HG03108 (cell line): ENCODE data around the gene DNAH3.
"Not testable (repeated sequence)": the region's sequence is repeated elsewhere in the genome, so short reads cannot be mapped to it uniquely, and the experiment has no call there.

Source experiments
- ATAC-seq: cut with Tn5 transposase; IDR thresholded peaks from one replicate; pipeline ENCODE4 v1.9.1; 2021; ENCODE audit warnings: moderate library complexity; ENCODE audit not compliant: unreplicated experiment

DNAH3 gene

DNA sequence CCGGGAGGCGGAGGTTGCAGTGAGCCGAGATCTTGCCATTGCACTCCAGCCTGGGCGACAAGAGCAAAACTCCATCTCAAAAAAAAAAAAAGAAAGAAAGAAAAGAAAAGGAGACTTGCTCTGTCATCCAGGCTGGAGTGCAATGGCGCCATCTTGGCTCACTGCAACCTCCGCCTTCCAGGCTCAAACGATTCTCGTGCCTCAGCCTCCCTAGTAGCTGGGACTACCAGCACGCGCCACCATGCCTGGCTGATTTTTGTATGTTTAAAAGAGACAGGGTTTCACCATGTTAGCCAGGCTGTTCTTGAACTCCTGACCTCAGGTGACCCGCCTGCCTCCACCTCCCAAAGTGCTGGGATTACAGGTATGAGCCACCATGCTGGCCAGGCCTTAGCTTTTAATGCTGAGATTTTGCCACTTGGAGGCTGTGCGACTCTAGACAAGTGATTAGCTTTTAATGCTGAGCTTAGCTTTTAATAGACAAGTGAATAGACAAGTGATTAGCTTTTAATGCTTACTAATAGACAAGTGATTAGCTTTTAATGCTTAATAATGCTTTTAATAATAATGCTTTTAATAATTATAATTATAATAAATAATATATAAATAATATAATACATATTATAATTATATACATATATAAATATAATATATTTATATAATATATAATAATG, 17.4 kb upstream of the DNAH3 start:
- ATAC-seq, result no peak

DNA sequence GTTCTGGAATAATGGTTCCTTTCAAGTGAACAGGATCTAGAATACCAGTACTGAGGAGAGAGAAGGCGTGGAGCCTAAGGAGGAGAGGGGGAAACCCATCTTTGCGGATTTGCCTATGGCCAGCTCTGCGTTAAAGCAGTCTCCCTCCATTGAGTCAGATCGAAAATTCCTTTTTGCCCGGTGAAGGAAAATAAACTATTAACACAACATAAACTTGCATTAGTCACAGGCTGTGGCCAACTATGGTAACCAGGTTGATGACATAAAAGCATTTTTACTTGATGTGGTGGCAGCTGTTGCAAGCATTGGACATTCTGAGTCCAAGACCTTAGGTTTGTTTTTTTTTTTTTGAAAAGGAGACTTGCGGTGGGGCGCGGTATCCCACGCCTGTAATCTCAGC, 16.7 kb upstream of the DNAH3 start:
- ATAC-seq, result no peak

DNA sequence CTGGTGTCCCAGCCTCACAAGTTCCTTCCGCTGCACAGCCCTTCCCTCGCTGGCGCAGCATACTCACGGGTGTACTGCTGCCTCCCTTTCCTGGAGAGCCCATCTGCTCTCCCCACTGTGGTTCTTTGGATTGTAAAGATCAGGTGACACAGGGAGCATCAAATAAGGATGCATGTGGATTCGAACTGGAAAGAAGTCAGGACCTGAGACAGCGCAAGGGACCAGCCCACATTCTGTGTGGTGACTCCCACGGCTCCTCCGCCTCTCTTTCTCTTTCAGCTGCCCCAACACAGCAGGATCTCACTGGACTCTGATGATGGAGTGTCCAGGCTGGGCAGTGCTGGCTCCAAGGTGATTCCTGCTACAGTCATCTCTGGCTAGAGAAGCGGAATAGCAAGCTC, 15.9 kb upstream of the DNAH3 start:
- no peak for ATAC-seq

DNA sequence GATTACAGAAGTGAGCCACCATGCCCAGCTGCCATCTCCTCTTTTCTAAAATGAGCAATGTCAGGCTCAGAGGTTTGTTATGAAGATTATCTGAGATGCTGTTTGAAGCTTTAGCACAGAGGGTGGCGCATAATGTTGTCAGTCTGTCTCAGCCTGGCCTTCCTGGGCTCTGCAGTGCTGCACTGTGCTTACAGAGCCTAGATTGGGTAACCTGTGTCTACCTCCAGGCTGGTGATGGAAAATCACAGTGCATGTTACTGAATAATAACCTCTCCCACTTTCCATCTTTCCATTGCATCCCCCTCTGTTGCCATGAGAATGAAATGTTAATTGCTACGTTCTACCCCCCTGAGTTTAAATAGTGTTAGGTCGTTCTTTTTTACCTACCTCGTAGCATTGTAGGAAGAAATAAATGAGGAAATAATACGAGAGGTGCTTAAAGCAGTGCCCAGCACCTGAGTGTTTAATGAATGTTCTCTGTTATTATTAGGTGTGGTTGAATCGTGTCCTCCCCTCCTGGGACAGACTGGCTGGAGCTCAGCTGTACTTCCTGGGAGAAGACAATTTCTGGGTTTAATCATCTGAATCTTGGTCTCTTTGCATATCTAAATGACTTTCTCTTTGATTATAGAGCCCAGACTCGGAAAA, 14.0 kb upstream of the DNAH3 start:
- ATAC-seq, result no peak

DNA sequence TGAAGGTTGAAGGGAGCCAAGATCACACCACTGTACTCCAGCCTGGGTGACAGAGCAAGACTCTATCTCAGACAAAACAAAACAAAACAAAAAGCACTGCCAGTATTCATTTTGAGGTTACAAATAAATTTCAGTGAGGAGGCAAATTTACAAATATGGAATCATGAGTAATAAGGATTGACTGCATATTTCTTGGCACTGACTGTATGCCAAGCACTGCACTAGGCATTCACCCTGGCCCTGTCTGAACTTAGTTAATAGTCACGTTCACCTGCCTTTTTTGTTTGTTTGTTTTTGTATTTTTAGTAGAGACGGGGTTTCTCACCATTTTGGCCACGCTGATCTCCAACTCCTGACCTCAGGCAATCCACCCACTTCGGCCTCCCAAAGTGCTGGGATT, 12.9 kb upstream of the DNAH3 start:
- no peak for ATAC-seq

DNA sequence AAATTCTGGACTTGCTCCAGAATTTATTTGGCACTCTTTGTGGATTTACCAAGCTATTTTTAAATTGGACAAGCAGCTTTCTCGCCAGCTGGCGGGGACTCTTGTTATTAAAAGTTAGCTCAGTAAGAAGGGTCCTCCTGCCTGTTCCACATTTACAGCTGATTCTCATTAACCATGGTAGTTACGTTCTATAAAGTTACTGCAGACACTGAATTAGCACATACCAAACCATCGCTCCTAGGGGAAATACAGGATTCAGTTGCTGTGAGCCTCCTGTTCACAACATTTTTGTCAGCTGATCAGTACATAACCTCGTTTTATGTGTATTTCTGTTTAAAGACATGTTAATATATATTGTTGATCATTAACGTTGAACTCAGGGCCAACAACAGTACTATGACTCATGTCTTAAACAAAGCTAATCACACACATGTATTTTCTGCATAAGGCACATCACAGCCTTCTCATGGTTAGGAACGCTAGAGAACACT, 12.1 kb upstream of the DNAH3 start:
- no peak for ATAC-seq

DNA sequence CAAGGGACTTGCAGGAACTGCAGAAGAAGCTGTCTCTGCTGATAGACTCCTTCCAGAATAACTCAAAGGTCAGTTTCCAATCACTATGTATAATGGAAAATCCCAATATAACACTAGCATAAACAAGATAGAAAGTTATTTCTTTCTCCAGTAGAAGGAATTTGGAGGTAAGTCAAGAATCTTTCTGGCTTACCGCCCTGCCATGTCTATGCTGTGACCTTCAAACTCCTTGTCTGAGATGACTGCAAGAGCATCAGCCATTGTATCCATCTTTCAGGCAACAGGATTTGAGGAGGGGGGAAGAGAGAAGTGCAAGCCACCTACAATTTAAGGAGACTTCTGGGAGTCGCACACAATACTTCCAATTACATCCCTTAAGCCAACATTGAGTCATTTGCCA, 10.6 kb upstream of the DNAH3 start:
- no peak for ATAC-seq

DNA sequence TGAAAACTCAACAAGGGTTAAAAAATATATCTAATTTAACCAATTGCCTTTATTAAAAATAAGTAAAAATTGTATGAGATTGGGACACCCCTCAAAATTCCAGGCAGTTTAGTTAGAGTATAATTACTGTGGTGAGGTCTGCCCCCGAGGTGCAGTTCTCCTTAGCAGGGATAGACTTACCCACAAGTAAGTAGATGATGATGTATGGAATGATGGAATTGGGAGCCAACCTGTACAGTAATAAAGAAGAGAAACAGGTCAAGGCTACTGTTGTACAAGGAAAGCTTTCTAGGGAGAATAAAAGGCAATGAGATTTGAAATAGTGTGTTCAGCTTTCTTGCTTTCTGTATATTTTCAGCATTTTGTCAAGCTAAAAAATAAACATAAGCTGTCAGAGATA, 9.6 kb upstream of the DNAH3 start:
- no peak for ATAC-seq

DNA sequence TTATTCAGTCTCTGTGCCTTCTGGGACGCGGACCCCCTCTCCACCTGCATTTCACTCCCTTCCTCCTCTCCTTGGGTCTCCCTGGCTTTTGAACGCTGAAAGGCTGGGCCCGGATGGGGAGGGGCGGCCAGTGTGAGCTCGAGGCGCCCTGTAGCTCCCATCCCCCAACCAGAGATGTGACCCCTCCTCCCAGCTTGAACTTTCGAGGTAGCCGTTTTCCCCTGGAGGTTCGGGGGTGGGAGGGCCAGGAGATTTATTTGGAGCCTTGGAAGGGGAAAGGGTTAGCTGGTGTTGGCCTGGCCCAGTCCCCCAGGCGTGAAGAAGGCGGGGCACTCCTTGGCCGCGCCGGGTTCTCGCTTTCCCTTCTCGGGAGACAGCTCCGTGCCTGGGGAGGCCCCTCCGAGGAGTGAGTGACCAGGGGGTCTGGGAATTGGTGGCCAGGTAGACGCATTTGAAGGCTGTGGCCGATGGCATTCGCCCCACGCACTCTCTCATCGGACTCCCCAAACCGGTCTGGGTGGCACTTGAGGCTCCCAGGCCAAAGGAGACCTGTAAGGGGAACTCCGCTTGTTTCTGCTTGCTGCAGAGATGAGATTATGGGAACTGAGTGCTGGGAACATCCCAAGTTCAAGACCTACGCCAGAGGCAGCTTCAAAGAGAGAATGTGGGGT, 8.8 kb upstream of the DNAH3 start:
- no peak for ATAC-seq

DNA sequence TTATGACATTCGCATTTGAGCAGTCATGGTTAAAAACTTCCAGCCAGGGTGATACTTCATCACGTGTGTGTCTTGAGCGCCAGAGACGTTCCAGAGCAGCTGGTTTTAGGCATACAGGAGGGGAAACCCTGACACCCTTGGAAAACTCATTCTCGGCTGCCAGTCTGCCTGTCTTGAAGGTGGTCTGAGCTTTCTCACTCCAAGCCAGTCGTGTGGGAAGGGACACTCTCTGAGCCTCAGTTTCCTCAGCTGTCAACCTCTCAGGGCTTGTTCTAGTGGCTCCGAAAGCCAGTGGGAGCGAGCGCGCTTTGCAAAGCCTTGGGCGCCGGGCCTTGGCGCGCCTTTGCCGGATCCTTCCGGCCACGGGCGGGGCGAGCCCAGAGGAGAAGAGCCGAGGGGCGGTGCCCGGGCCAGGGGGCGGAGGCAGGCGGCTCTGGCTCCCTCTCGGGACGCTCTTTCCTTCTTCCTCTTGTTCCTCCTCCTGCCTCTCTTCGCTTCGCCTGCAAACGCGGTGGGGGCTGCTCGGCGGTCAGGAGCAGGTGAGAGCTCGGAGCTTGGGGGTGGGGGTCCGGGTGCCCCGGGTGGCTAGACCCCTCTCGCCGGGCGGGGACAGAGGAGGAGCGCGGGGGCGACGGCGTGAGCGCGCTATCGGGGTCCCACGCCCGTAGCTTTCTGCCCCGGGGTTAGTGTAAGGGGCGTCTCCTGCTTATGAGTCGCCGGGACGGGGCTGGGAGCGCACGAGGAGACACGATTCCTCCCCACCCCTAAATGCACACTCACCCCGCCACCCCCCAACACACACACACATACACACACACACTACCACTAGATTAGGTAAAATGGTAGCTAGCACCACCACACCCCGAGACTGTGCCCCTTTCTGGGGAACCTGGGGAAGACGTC, 7.8 kb upstream of the DNAH3 start, which contains the start of gene LDAF1:
LDAF1 (plus strand) TSS at position 467 of the 903 bp plus-strand sequence. CDS start 2,509 bp downstream, outside the sequence.
- ATAC-seq, result peak; percentile 87

DNA sequence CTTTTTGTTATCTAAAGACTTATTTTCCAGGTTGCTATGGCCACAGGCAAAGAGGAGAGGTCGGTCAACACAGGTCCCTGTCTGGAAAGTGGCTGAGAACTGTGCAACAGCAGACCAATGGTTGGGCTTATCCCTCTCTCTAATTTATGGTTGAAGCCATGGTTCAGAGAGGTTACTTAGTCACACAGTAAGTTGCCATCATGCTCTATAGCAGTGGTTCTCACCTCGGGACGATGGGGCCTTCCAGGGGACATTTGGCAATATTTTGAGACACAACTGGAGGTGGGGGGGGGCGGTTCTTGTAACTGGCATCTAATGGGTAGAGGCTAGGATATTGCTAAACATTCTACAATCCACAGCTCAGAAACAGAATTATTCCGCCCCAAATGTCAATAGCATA, 7.0 kb upstream of the DNAH3 start:
- ATAC-seq, result no peak

DNA sequence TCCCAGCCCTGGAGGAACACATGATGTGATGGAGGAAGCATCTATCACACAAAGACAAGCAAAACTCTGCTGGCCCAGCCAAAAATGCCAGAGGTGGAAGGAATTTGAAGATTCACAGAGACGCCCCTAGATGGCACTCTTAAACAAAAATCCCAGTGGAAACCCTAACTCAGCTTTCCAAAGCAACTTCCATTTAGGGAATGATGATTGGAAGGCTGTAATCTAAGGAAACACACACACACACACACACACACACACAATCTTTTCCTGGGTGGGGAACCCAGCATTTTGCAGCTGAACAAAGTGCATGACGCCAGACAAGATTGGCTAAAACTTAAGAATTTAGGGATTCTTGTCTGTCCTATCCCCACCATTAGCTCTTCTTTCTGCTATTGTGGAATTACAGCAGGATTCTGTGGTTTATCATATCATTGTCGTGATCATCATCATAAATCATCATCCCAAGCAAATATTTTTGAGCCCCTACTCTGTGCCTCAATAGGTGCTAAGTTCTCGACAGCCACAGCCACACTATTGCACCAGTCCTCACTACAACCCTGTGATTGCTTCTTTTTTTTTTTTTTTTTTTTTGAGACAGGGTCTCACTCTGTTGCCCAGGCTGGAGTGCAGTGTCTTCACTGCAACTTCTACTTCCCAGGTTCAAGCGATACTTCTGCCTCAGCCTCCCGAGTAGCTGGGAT, 6.3 kb upstream of the DNAH3 start:
- ATAC-seq, result no peak

DNA sequence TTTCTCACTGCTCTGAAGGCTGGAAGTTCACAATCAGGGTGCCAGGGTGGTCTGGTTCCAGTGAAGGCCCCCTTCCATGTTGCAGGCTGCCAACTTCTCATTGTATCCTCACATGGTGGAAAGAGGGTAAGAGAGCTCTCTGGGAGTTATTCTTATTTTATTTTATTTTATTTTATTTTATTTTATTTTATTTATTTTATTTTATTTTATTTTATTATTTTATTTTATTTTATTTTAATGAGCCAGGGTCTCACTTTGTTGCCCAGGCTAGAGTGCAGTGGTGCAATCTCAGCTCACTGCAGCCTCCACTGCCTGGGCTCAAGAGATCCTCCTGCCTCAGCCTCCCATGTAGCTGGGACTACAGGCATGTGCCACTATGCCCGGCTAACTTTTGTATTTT, 5.4 kb upstream of the DNAH3 start:
- ATAC-seq, result not testable (repeated sequence)

DNA sequence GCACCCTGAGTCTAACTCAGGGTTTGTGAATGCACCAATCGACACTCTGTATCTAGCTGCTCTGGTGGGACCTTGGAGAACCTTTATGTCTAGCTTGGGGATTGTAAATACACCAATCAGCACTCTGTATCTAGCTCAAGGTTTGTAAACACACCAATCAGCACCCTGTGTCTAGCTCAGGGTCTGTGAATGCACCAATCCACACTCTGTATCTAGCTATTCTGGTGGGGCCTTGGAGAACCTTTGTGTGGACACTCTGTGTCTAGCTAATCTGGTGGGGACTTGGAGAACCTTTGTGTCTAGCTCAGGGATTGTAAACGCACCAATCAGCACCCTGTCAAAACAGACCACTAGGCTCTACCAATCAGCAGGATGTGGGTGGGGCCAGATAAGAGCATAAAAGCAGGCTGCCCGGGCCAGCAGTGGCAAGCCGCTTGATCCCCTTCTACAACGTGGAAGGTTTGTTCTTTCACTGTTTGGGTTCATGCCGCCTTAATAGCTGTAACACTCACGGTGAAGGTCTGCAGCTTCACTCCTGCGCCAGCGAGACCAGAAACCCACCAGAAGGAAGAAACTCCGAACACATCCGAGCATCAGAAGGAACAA, 2.6 kb upstream of the DNAH3 start:
- ATAC-seq, result not testable (repeated sequence)

DNA sequence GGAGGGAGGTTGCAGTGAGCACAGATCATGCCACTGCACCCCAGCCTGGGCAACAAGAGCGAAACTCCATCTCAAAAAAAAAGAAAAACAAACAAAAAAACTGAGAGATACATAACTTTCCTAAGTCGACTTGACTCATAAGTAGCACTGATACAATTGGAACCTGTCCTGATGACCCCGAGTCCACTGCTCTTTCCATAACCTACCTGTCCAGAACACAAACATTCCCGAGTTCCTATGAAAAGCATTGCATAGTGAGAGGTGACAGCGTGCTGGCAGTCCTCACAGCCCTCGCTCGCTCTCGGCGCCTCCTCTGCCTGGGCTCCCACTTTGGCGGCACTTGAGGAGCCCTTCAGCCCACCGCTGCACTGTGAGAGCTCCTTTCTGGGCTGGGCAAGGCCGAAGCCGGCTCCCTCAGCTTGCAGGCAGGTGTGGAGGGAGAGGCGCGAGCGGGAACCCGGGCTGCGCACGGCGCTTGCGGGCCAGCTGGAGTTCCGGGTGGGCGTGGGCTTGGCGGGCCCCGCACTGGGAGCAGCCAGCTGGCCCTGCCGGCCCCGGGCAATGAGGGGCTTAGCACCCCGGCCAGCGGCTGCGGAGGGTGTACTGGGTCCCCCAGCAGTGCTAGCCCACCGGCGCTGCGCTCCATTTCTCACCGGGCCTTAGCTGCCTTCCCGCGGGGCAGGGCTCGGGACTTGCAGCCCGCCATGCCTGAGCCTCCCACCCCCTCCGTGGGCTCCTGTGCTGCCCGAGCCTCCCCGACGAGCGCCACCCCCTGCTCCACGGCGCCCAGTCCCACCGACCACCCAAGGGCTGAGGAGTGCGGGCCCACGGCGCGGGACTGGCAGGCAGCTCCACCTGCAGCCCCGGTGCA, 1.7 kb upstream of the DNAH3 start:
- not testable (repeated sequence) for ATAC-seq

DNA sequence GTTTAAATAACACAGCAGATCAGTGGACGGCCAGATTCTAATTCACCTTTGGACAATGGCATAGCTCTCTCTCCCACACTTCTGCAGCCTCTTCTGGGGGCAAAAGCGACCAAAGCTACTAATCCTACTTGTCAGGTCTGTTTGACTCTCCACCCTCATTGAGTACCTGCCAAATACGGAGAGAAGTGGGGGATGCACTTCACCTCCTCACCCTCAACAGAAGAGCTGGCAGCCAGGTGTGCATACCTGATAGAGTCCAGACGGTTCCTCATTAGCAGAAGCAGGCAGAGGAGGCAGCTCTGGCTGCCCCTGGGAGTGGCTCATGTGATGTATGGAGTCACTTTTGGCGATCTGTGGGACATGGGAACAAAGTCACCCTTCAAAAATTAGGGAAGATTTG, 4.9 kb downstream of the DNAH3 start:
- ATAC-seq, result no peak

DNA sequence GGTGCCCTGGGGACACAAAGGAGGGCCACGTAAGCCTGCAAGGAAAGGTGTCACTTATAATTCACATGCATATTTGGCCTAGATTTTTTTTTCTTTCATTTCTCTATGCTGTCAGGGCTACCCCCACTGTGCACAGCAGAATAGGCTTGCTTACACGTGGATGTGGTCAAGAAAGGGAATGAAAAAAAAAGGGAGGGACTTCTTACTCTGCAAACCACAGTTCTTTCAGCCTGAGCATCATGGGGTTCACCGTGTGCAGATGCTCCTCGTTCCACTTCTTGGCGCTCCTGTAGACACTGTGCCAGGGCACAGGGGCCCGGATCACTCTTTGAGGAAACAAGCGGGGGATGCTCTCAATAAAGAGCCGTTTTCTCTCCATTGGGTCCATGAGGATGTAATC, 16.6 kb downstream of the DNAH3 start:
- ATAC-seq, result no peak

DNA sequence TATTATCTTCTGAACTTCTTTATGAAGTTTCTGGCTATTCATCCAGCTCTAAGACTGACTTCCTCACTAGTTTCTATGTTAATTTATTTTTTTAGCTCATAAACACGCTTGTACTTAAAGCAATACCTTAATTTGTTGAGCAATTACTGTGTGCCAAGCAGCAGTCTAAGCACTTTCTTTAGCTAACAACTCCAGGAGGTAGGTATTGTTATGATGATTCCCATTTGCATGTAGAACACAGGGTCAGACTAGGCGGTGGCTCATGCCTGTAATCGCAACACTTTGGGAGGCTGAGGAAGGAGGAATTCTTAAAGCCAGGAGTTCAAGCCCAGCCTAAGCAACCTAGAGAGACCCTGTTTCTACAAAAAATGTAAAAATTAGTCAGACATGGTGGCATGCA, 19.8 kb downstream of the DNAH3 start:
- ATAC-seq, result no peak

DNA sequence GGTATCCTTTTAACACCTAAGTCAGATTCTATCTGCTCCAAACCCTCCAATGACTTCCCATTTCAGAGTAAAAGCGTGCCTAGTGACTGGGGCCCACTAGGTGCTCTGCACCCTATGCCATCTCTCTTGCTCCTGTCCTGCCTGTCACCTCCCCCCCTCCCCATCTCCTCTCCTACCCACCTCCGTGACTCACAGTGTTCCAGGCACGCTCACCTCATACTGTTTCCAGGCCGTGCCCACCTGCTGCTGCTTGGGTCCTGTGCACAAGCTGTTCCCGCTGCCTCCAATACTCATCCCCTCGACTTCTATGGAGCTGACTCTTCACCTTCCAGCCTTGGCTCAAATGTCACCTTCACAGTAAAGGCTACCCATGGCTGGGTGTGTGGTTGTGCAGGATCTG, 21.7 kb downstream of the DNAH3 start:
- ATAC-seq, result no peak
